Osteoblast (primary cell): ENCODE results near the gene ADGRD1. TPM values are rescaled to one million over a fixed set of nuclear protein-coding genes. Genes with fewer than 3 reads are reported as not detected.

Experiments
- DNase-seq: peaks from one replicate; pipeline ENCODE4 v3.0.0; 2011; ENCODE audit warnings: low spot score, mixed read lengths; ENCODE audit not compliant: insufficient read length; ENCODE audit errors: missing footprints
- H2AFZ ChIP-seq: 2 replicates; pipeline ENCODE4 v1.6.0; 2011; ENCODE audit warnings: mild to moderate bottlenecking, low read length
- H3K27ac ChIP-seq: 2 replicates; pipeline ENCODE4 v1.5.1; 2011; ENCODE audit warnings: mild to moderate bottlenecking, low read depth, low read length, moderate library complexity
- H3K27me3 ChIP-seq: 2 replicates; pipeline ENCODE4 v1.6.0; 2012; ENCODE audit warnings: mild to moderate bottlenecking, control low read depth, inconsistent platforms, low read length, moderate library complexity; ENCODE audit not compliant: insufficient read depth
- H3K36me3 ChIP-seq: 2 replicates; pipeline ENCODE4 v1.5.1; 2011; ENCODE audit warnings: mild to moderate bottlenecking, low read length, control low read depth, moderate library complexity; ENCODE audit not compliant: insufficient read depth
- H3K4me1 ChIP-seq: 2 replicates; pipeline ENCODE4 v1.5.1; 2011; ENCODE audit warnings: mild to moderate bottlenecking, low read length, control low read depth, moderate library complexity; ENCODE audit not compliant: insufficient read depth
- H3K4me2 ChIP-seq: 2 replicates; pipeline ENCODE4 v1.6.0; 2011; ENCODE audit warnings: mild to moderate bottlenecking, low read length; ENCODE audit not compliant: insufficient read depth
- H3K4me3 ChIP-seq: fragments of 200-600 bp; sonication (generic); 3 replicates; pipeline ENCODE4 v1.5.1; 2012; ENCODE audit warnings: mild to moderate bottlenecking, low read length, inconsistent platforms; ENCODE audit not compliant: insufficient read depth
- H3K79me2 ChIP-seq: 2 replicates; pipeline ENCODE4 v1.6.0; 2012; ENCODE audit warnings: mild to moderate bottlenecking, low read length, control low read depth, inconsistent platforms; ENCODE audit not compliant: insufficient read depth
- H3K9me3 ChIP-seq: 2 replicates; pipeline ENCODE4 v1.5.1; 2011; ENCODE audit warnings: low read depth, low read length, control low read depth
- H4K20me1 ChIP-seq: 2 replicates; pipeline ENCODE4 v1.6.0; 2012; ENCODE audit warnings: mild to moderate bottlenecking, low read length, control low read depth; ENCODE audit not compliant: insufficient read depth
- total RNA-seq: library from RNA; depleted of rRNA; stranded (reverse); fragments of >200 nt; gene quantifications from 2 replicates; pipeline ENCODE4 v1.2.3, GENCODE V29; 2012
- TF ChIP-seq, protein P1 (sequence below): IDR thresholded peaks from 2 replicates; pipeline ENCODE4 v1.5.1; 2011; ENCODE audit warnings: mild to moderate bottlenecking, low read depth, low read length, moderate library complexity; ENCODE audit errors: extremely low read depth

ADGRD1 gene
- total RNA-seq, 1 donor: 0.72 TPM

- Histone ChIP-seq H3K4me3 (no peak overlapping the region), H3K79me2 (no peaks in the 10 kb centered on the region), H3K27me3 (no peaks in the 10 kb centered on the region), H3K4me2 (no peak overlapping the region), H3K9me3 (no peaks in the 10 kb centered on the region), H3K36me3 (no peaks in the 10 kb centered on the region), H3K27ac (no peak overlapping the region), H3K4me1 (no peaks in the 10 kb centered on the region), H2AFZ (no peak overlapping the region), H4K20me1 (no peaks in the 10 kb centered on the region)
- DNase-seq: no peak
- TF ChIP-seq, protein P1, sequence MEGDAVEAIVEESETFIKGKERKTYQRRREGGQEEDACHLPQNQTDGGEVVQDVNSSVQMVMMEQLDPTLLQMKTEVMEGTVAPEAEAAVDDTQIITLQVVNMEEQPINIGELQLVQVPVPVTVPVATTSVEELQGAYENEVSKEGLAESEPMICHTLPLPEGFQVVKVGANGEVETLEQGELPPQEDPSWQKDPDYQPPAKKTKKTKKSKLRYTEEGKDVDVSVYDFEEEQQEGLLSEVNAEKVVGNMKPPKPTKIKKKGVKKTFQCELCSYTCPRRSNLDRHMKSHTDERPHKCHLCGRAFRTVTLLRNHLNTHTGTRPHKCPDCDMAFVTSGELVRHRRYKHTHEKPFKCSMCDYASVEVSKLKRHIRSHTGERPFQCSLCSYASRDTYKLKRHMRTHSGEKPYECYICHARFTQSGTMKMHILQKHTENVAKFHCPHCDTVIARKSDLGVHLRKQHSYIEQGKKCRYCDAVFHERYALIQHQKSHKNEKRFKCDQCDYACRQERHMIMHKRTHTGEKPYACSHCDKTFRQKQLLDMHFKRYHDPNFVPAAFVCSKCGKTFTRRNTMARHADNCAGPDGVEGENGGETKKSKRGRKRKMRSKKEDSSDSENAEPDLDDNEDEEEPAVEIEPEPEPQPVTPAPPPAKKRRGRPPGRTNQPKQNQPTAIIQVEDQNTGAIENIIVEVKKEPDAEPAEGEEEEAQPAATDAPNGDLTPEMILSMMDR: no peak
Measured at GRCh38 chr12:130984183-130985058, 30.7 kb downstream of the ADGRD1 start.

DNA sequence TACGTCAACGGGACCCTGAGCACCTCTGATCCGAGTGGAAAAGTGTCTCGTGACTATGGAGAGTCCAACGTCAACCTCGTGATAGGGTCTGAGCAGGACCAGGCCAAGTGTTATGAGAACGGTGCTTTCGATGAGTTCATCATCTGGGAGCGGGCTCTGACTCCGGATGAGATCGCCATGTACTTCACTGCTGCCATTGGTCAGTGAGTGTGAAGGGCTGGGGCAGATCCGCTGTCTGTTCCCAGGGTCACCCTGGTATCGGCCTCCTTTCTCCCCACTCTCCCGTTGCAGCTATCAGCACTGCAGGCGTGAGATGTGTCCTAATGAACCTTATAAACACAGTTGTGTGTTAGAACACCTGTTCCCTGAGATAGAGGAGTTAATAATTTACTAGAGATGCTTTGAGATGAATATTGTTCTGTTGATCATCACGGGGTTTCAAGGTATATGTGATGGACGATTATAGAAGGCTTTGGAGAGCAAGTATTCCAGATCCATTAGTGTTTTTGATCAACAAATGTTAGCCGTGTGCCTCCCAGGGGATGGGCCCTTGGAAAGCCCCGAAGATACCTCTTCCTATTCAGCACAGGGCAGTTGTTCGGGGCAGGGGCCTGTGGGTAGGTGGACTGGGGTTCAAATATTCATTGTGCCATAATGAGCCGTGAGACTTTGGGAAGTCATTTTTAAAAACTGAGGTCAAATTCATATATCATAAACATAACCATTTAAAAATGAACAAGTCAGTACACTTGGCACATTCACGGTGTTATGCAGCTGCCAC, 33.6 kb downstream of the ADGRD1 start:
- Histone ChIP-seq H3K4me2 (no peak overlapping the region), H4K20me1 (no peaks in the 10 kb centered on the region), H3K4me1 (no peaks in the 10 kb centered on the region)

GRCh38 chr12:130988261-130988660, 34.6 kb downstream of the ADGRD1 start:
- Histone ChIP-seq H3K4me1 (no peaks in the 10 kb centered on the region), H2AFZ (no peak overlapping the region), H3K4me2 (no peak overlapping the region), H3K36me3 (no peaks in the 10 kb centered on the region), H3K4me3 (no peak overlapping the region), H4K20me1 (no peaks in the 10 kb centered on the region), H3K79me2 (no peaks in the 10 kb centered on the region), H3K27me3 (no peaks in the 10 kb centered on the region), H3K9me3 (no peaks in the 10 kb centered on the region), H3K27ac (no peak overlapping the region)
- DNase-seq: no peak
- TF ChIP-seq, protein P1: no peak

More for the DNA sequence above, 33.6 kb downstream of the ADGRD1 start:
- H3K4me3 ChIP-seq: no peak overlapping the region
- H3K79me2 ChIP-seq: no peaks in the 10 kb centered on the region
- TF ChIP-seq, protein P1: no peak
- no peak for DNase-seq
- H3K36me3 ChIP-seq: no peaks in the 10 kb centered on the region
- H2AFZ ChIP-seq: no peak overlapping the region
- H3K27ac ChIP-seq: no peak overlapping the region
- no peaks in the 10 kb centered on the region for H3K27me3 ChIP-seq
- H3K9me3 ChIP-seq: no peaks in the 10 kb centered on the region

- H3K79me2 ChIP-seq: no peaks in the 10 kb centered on the region
- DNase-seq: no peak
- H3K9me3 ChIP-seq: no peaks in the 10 kb centered on the region
- no peaks in the 10 kb centered on the region for H3K36me3 ChIP-seq
- TF ChIP-seq, protein P1: no peak
- no peak overlapping the region for H3K27ac ChIP-seq
- no peak overlapping the region for H3K4me3 ChIP-seq
- H4K20me1 ChIP-seq: no peaks in the 10 kb centered on the region
- no peaks in the 10 kb centered on the region for H3K27me3 ChIP-seq
- no peaks in the 10 kb centered on the region for H3K4me1 ChIP-seq
- no peak overlapping the region for H3K4me2 ChIP-seq
- no peak overlapping the region for H2AFZ ChIP-seq
Measured at GRCh38 chr12:130988751-130989150, 35.0 kb downstream of the ADGRD1 start.
